Endothelial cell of umbilical vein (primary cell): ENCODE results near the gene KIF6. TPM values are rescaled to one million over a fixed set of nuclear protein-coding genes. Genes with fewer than 3 reads are reported as not detected.
A peak's percentile ranks its signal among the peaks of the same experiment; 100 is the strongest.

Experiments
- BruUV-seq: library from RNA; stranded (reverse); fragments of 400-500 nt; replicated peaks from 2 replicates; lab custom pipeline; 2021; lab: Mats Ljungman, UMichigan
- CTCF ChIA-PET: fragments of 300-600, 350-600 bp; sonication (Branson Sonifier 250); formaldehyde crosslinking; loops from one replicate; lab custom pipeline; 2021; ENCODE audit warnings: antibody characterized with exemption, inconsistent platforms; lab: Charles Lee
- POLR2A ChIA-PET: fragments of 300-600, 350-600 bp; sonication (Branson Sonifier 250); formaldehyde crosslinking; loops from one replicate; lab custom pipeline; 2021; ENCODE audit warnings: antibody characterized with exemption, inconsistent platforms; lab: Charles Lee
- DNase-seq: peaks from one replicate; pipeline ENCODE4 v3.0.0-alpha.2; 2011; ENCODE audit warnings: low read depth, low spot score
- FAIRE-seq: peaks from 2 replicates; lab custom pipeline; 2011; peaks lifted over from hg19 to GRCh38; lab: Jason Lieb, UNC
- H2AFZ ChIP-seq: 2 replicates; pipeline ENCODE4 v1.6.0; 2012; ENCODE audit warnings: low read depth, low read length, control low read depth, inconsistent platforms
- H3K27ac ChIP-seq: 2 replicates; pipeline ENCODE4 v1.5.1; 2011; ENCODE audit warnings: low read depth, mild to moderate bottlenecking, control low read depth, low read length, moderate library complexity; ENCODE audit not compliant: insufficient read depth
- H3K27me3 ChIP-seq, 2 experiments: 2 replicates each; pipeline versions ENCODE4 v1.6.0 to v1.6.1; 2011; ENCODE audit warnings: low read length in 2 of 2, mixed read lengths in 1 of 2; ENCODE audit not compliant: control insufficient read depth in 2 of 2, insufficient read depth in 2 of 2
- H3K36me3 ChIP-seq, 2 experiments: 2 replicates in 1 of 2; 3 replicates in 1 of 2; pipeline ENCODE4 v1.5.1; 2011; ENCODE audit warnings: low read length in 2 of 2, mild to moderate bottlenecking in 1 of 2, moderate library complexity in 1 of 2; ENCODE audit not compliant: control insufficient read depth in 2 of 2, insufficient read depth in 2 of 2; ENCODE audit errors: extremely low read depth in 1 of 2
- H3K4me1 ChIP-seq: 3 replicates; pipeline ENCODE4 v1.5.1; 2011; ENCODE audit warnings: mild to moderate bottlenecking, low read length; ENCODE audit not compliant: control insufficient read depth, insufficient read depth; ENCODE audit errors: extremely low read depth
- H3K4me2 ChIP-seq: 2 replicates; pipeline ENCODE4 v1.6.1; 2011; ENCODE audit warnings: low read length, control low read depth, mixed read lengths; ENCODE audit not compliant: insufficient read depth
- H3K4me3 ChIP-seq, 3 experiments: fragments of 200-600 bp in 1 of 3; sonication (generic), shearing (Covaris generic) in 1 of 3; replicated peaks in 1 of 3; 2 replicates each; pipeline ENCODE4 v1.5.1; 2011 to 2016; ENCODE audit warnings: control low read depth in 3 of 3, low read length in 3 of 3, mild to moderate bottlenecking in 2 of 3, inconsistent platforms in 1 of 3, low read depth in 1 of 3, moderate library complexity in 1 of 3; ENCODE audit not compliant: insufficient read depth in 1 of 3
- H3K79me2 ChIP-seq: 2 replicates; pipeline ENCODE4 v1.6.0; 2012; ENCODE audit warnings: low read length, inconsistent platforms; ENCODE audit not compliant: control insufficient read depth, insufficient read depth
- H3K9ac ChIP-seq: replicated peaks from 2 replicates; pipeline ENCODE3; 2011; ENCODE audit warnings: low read length, control low read depth; ENCODE audit not compliant: insufficient read depth; ENCODE audit errors: extremely low read depth
- H3K9me1 ChIP-seq: replicated peaks from 3 replicates; pipeline ENCODE4 v1.6.0; 2011; ENCODE audit warnings: mild to moderate bottlenecking, low read length; ENCODE audit not compliant: control insufficient read depth, insufficient read depth; ENCODE audit errors: extremely low read depth
- H3K9me3 ChIP-seq: replicated peaks from 2 replicates; pipeline ENCODE4 v1.5.1; 2012; ENCODE audit warnings: low read length, inconsistent platforms; ENCODE audit not compliant: control insufficient read depth, insufficient read depth
- H4K20me1 ChIP-seq: replicated peaks from 2 replicates; pipeline ENCODE3; 2011; ENCODE audit warnings: mild to moderate bottlenecking, low read length; ENCODE audit not compliant: control insufficient read depth, insufficient read depth; ENCODE audit errors: extremely low read depth
- CTCF ChIP-seq, 2 donors: IDR thresholded peaks; 1 replicate in 1 of 2; 2 replicates in 1 of 2; pipeline ENCODE4 v1.5.1; 2011; ENCODE audit warnings: low read length in 2 of 2, mild to moderate bottlenecking in 2 of 2, moderate library complexity in 2 of 2, control low read depth in 1 of 2, inconsistent platforms in 1 of 2, low read depth in 1 of 2; ENCODE audit not compliant: insufficient read depth in 1 of 2; ENCODE audit errors: extremely low read depth in 1 of 2
- EZH2 ChIP-seq: IDR thresholded peaks from 2 replicates; pipeline ENCODE4 v1.6.1; 2012; ENCODE audit warnings: borderline replicate concordance, low read depth, mild to moderate bottlenecking, moderate library complexity, low read length, inconsistent platforms; ENCODE audit not compliant: severe bottlenecking
- FOS ChIP-seq: IDR thresholded peaks from 2 replicates; pipeline ENCODE4 v1.6.1; 2011; ENCODE audit warnings: mild to moderate bottlenecking, low read length, moderate library complexity, borderline replicate concordance; ENCODE audit not compliant: insufficient read depth
- GATA2 ChIP-seq: IDR thresholded peaks from 2 replicates; pipeline ENCODE4 v1.7.0; 2011; ENCODE audit warnings: low read depth, mild to moderate bottlenecking, moderate library complexity, mixed read lengths, low read length; ENCODE audit not compliant: insufficient read length, insufficient read depth
- JUN ChIP-seq: IDR thresholded peaks from 2 replicates; pipeline ENCODE4 v1.6.1; 2011; ENCODE audit warnings: borderline replicate concordance, low read depth; ENCODE audit not compliant: insufficient read length, insufficient read depth
- MAX ChIP-seq: IDR thresholded peaks from 2 replicates; pipeline ENCODE4 v1.6.1; 2011; ENCODE audit not compliant: insufficient read depth, insufficient read length
- MYC ChIP-seq: IDR thresholded peaks from one replicate; pipeline ENCODE4 v1.6.1; 2011; ENCODE audit warnings: mild to moderate bottlenecking, low read depth, low read length
- POLR2A ChIP-seq: IDR thresholded peaks from 2 replicates; pipeline ENCODE4 v1.6.1; 2012; ENCODE audit warnings: low read depth, mild to moderate bottlenecking, control low read depth, low read length
- POLR2AphosphoS5 ChIP-seq: IDR thresholded peaks from 2 replicates; pipeline ENCODE4 v1.6.1; 2012; ENCODE audit warnings: low read depth, mild to moderate bottlenecking, control low read depth, low read length, moderate library complexity; ENCODE audit not compliant: insufficient read depth
- dilution Hi-C: fragments of 300-500 bp; cut with MboI; formaldehyde crosslinking; loops from one replicate; pipeline ENCODE4 v1.15.0; 2019; ENCODE audit warnings: low sequenced_read_pairs; ENCODE audit not compliant: extremely low pct_ligation_motif_present
- intact Hi-C: fragments of 100-400 bp; cut with micrococcal nuclease; formaldehyde crosslinking; loops from one replicate; pipeline ENCODE4 v1.10.0; 2022
- polyA plus RNA-seq, 4 experiments: library from polyadenylated mRNA; depleted of rRNA in 3 of 4; stranded (reverse) in 3 of 4; unstranded in 1 of 4; fragments of >200 nt; gene quantifications; 2 replicates each; pipeline versions ENCODE4 v1.2.1 to v1.2.3, GENCODE V29; 2011 to 2012; ENCODE audit warnings: missing spikeins in 1 of 4
- total RNA-seq: library from RNA; stranded (reverse); gene quantifications from 2 replicates; pipeline ENCODE4 v1.2.3, GENCODE V29; 2021

KIF6 gene
- total and polyA plus RNA-seq, 2 donors (not counting 3 experiments of a cell fraction or from before 2014, with no cell fraction given): not detected

GRCh38 chr6:39347906-39348585 is 377.2 kb downstream of the KIF6 start:
- no peaks in the 10 kb centered on the region for H3K36me3 ChIP-seq
- ChIA-PET CTCF (interaction anchor here (0.9 to 1.6 kb wide), 4 partner anchors 9 to 1495 kb away, joined by 3 to 5 read pairs (median 4); no protein-coding TSS in a partner anchor), POLR2A (no interaction called here)
- no peaks in the 10 kb centered on the region for H3K27me3 ChIP-seq
- H3K4me1 ChIP-seq: no peaks in the 10 kb centered on the region
- no peak overlapping the region for H3K4me2 ChIP-seq
- no peaks in the 10 kb centered on the region for H3K79me2 ChIP-seq
- DNase-seq: peak; percentile 56
- H3K27ac ChIP-seq: no peak overlapping the region
- BruUV-seq: no TSS peak
- no peak overlapping the region for H3K4me3 ChIP-seq
- no peaks in the 10 kb centered on the region for H4K20me1 ChIP-seq
- TF ChIP-seq CTCF (IDR thresholded peaks at IDR 0.05; ENCODE audit: extremely low read depth in 1 of 2, insufficient read depth in 1 of 2, low read depth in 1 of 2, low read length in 2 of 2) (peak; percentile 78 to 87), GATA2 (no peak)
- FAIRE-seq: peak; percentile 92
- dilution Hi-C loops: no loop called here
- no peaks in the 10 kb centered on the region for H3K9me1 ChIP-seq
- intact Hi-C loops: loop anchor here (1.0 to 10.0 kb wide), 4 partner anchors 517 to 1679 kb away; no protein-coding TSS in a partner anchor
- H2AFZ ChIP-seq: no peak overlapping the region
- no peaks in the 10 kb centered on the region for H3K9me3 ChIP-seq
- H3K9ac ChIP-seq: no peak overlapping the region

- intact Hi-C loops: loop anchor here (1.0 to 10.0 kb wide), 3 partner anchors 518 to 1680 kb away; no protein-coding TSS in a partner anchor
- no peaks in the 10 kb centered on the region for H3K36me3 ChIP-seq
- FAIRE-seq: no peak
- H2AFZ ChIP-seq: no peak overlapping the region
- H3K27me3 ChIP-seq: no peaks in the 10 kb centered on the region
- no peak overlapping the region for H3K9ac ChIP-seq
- H3K4me2 ChIP-seq: no peak overlapping the region
- H3K27ac ChIP-seq: no peak overlapping the region
- no peaks in the 10 kb centered on the region for H3K9me1 ChIP-seq
- no peaks in the 10 kb centered on the region for H3K4me1 ChIP-seq
- dilution Hi-C loops: no loop called here
- TF ChIP-seq GATA2: no peak
- no peak for TF ChIP-seq JUN
- no peak for TF ChIP-seq MAX
- TF ChIP-seq FOS: no peak
- TF ChIP-seq EZH2: no peak
- no peak for TF ChIP-seq MYC
- no peak for TF ChIP-seq CTCF (IDR thresholded peaks at IDR 0.05; ENCODE audit: extremely low read depth in 1 of 2, insufficient read depth in 1 of 2, low read depth in 1 of 2, low read length in 2 of 2)
- no peak for TF ChIP-seq POLR2A
- TF ChIP-seq POLR2AphosphoS5: no peak
- no peaks in the 10 kb centered on the region for H3K79me2 ChIP-seq
- DNase-seq: no peak
- no TSS peak for BruUV-seq
- ChIA-PET CTCF (interaction anchor here (0.7 to 1.6 kb wide), 8 partner anchors 8 to 1835 kb away, joined by 3 to 5 read pairs (median 4); no protein-coding TSS in a partner anchor), POLR2A (no interaction called here)
- H3K9me3 ChIP-seq: no peaks in the 10 kb centered on the region
- no peak overlapping the region for H3K4me3 ChIP-seq
- H4K20me1 ChIP-seq: no peaks in the 10 kb centered on the region
These were observed 378.0 kb downstream of the KIF6 start for GRCh38 chr6:39347206-39347605.
